HUES64 (cell line): ENCODE data around the gene MRNIP.
A peak's percentile ranks its signal among the peaks of the same experiment; 100 is the strongest.

Source experiments
- H3K27ac ChIP-seq: 2 replicates; pipeline ENCODE4 v1.7.0; 2013; ENCODE audit warnings: low read depth, low read length, inconsistent platforms
- H3K27me3 ChIP-seq: 2 replicates; pipeline ENCODE4 v1.6.1; 2013; ENCODE audit warnings: mild to moderate bottlenecking, low read length; ENCODE audit not compliant: insufficient read depth
- H3K36me3 ChIP-seq: 2 replicates; pipeline ENCODE4 v1.6.1; 2013; ENCODE audit warnings: mild to moderate bottlenecking, low read length; ENCODE audit not compliant: insufficient read depth
- H3K4me1 ChIP-seq: 2 replicates; pipeline ENCODE4 v1.6.1; 2013; ENCODE audit warnings: mild to moderate bottlenecking, low read length, moderate library complexity; ENCODE audit not compliant: insufficient read depth
- H3K4me3 ChIP-seq: 2 replicates; pipeline ENCODE4 v1.5.1; 2013; ENCODE audit warnings: mild to moderate bottlenecking, low read length, moderate library complexity
- H3K9ac ChIP-seq: 2 replicates; pipeline ENCODE4 v1.6.1; 2013; ENCODE audit warnings: mild to moderate bottlenecking, low read depth, low read length
- H3K9me3 ChIP-seq: 2 replicates; pipeline ENCODE4 v1.6.1; 2013; ENCODE audit warnings: low read depth, low read length; ENCODE audit not compliant: insufficient read depth
- WGBS: fragments of 150-250, 120-280 bp; methylation state at CpG from one replicate; pipeline ENCODE4 v1.1.7; 2013; ENCODE audit warnings: missing lambda C conversion rate; 5-methylcytosine and 5-hydroxymethylcytosine counted together

The MRNIP gene

GRCh38 chr5:179834120-179834519, 24.5 kb downstream of the MRNIP start:
- no peak overlapping the region for H3K9ac ChIP-seq
- peaks cover 2% of the 10 kb centered on the region; the same call in 1 of the 2 replicates for H3K9me3 ChIP-seq
- WGBS: 94% methylated on average over 7 of the region's 8 CpGs
- no peaks in the 10 kb centered on the region for H3K27me3 ChIP-seq
- H3K4me3 ChIP-seq: no peak overlapping the region
- H3K36me3 ChIP-seq: peaks cover 86% of the 10 kb centered on the region
- H3K27ac ChIP-seq: no peak overlapping the region
- H3K4me1 ChIP-seq: peaks cover 5% of the 10 kb centered on the region

- WGBS: 92% methylated on average over 3 of the region's 3 CpGs
- Histone ChIP-seq H3K4me3 (no peak overlapping the region), H3K9me3 (peaks cover 2% of the 10 kb centered on the region; the same call in 1 of the 2 replicates), H3K27ac (no peak overlapping the region), H3K4me1 (peaks cover 9% of the 10 kb centered on the region), H3K27me3 (no peaks in the 10 kb centered on the region), H3K36me3 (peaks cover 88% of the 10 kb centered on the region), H3K9ac (no peak overlapping the region)
These were observed 24.9 kb downstream of the MRNIP start for GRCh38 chr5:179833709-179834070.

- peaks cover 11% of the 10 kb centered on the region for H3K4me1 ChIP-seq
- no peak overlapping the region for H3K4me3 ChIP-seq
- 91% methylated on average over 23 of the region's 23 CpGs for WGBS
- peaks cover 86% of the 10 kb centered on the region for H3K36me3 ChIP-seq
- H3K9ac ChIP-seq: no peak overlapping the region
- H3K27me3 ChIP-seq: no peaks in the 10 kb centered on the region
- no peak overlapping the region for H3K27ac ChIP-seq
- peaks cover 2% of the 10 kb centered on the region; the same call in 1 of the 2 replicates for H3K9me3 ChIP-seq
These were observed 25.4 kb downstream of the MRNIP start for GRCh38 chr5:179833056-179833708.

GRCh38 chr5:179832039-179832745, 26.4 kb downstream of the MRNIP start:
- H3K4me3 ChIP-seq: no peak overlapping the region
- H3K27ac ChIP-seq: no peak overlapping the region
- H3K9me3 ChIP-seq: peaks cover 2% of the 10 kb centered on the region; the same call in 1 of the 2 replicates
- 95% methylated on average over 20 of the region's 20 CpGs for WGBS
- H3K4me1 ChIP-seq: peaks cover 19% of the 10 kb centered on the region
- H3K27me3 ChIP-seq: no peaks in the 10 kb centered on the region
- no peak overlapping the region for H3K9ac ChIP-seq
- H3K36me3 ChIP-seq: peaks cover 84% of the 10 kb centered on the region

- Histone ChIP-seq H3K4me1 (peaks cover 21% of the 10 kb centered on the region), H3K36me3 (peaks cover 83% of the 10 kb centered on the region), H3K27me3 (no peaks in the 10 kb centered on the region), H3K4me3 (no peak overlapping the region), H3K9me3 (peaks cover 2% of the 10 kb centered on the region; the same call in 1 of the 2 replicates), H3K9ac (no peak overlapping the region), H3K27ac (no peak overlapping the region)
- WGBS: 95% methylated on average over 7 of the region's 7 CpGs
These were observed 27.7 kb downstream of the MRNIP start for GRCh38 chr5:179830818-179831468.

GRCh38 chr5:179829732-179830435, 28.7 kb downstream of the MRNIP start:
- Histone ChIP-seq H3K4me1 (peaks cover 21% of the 10 kb centered on the region), H3K36me3 (peaks cover 87% of the 10 kb centered on the region)
- 93% methylated on average over 7 of the region's 7 CpGs for WGBS

GRCh38 chr5:179828756-179829421, 29.7 kb downstream of the MRNIP start:
- H3K4me3 ChIP-seq: no peak overlapping the region
- H3K27ac ChIP-seq: peak overlapping the region; percentile 45; the same call in 1 of the 2 replicates
- H3K9me3 ChIP-seq: peaks cover 2% of the 10 kb centered on the region; the same call in 1 of the 2 replicates
- 68% methylated on average over 3 of the region's 3 CpGs for WGBS
- H3K36me3 ChIP-seq: peaks cover 93% of the 10 kb centered on the region
- H3K9ac ChIP-seq: no peak overlapping the region
- H3K4me1 ChIP-seq: peaks cover 21% of the 10 kb centered on the region
- H3K27me3 ChIP-seq: no peaks in the 10 kb centered on the region

More at GRCh38 chr5:179829732-179830435, 28.7 kb downstream of the MRNIP start:
- Histone ChIP-seq H3K27ac (peak overlapping the region; percentile 55; the same call in 1 of the 2 replicates), H3K9me3 (peaks cover 2% of the 10 kb centered on the region; the same call in 1 of the 2 replicates), H3K4me3 (no peak overlapping the region), H3K9ac (no peak overlapping the region), H3K27me3 (no peaks in the 10 kb centered on the region)

GRCh38 chr5:179827680-179828079, 30.9 kb downstream of the MRNIP start:
- Histone ChIP-seq H3K27me3 (no peaks in the 10 kb centered on the region), H3K4me1 (peaks cover 21% of the 10 kb centered on the region), H3K9ac (no peak overlapping the region), H3K4me3 (no peak overlapping the region), H3K36me3 (peaks cover 92% of the 10 kb centered on the region), H3K9me3 (no peaks in the 10 kb centered on the region), H3K27ac (no peak overlapping the region; the same call in 1 of the 2 replicates)
- 77% methylated on average over 9 of the region's 9 CpGs for WGBS

- no peak overlapping the region for H3K27ac ChIP-seq
- H3K27me3 ChIP-seq: no peaks in the 10 kb centered on the region
- H3K36me3 ChIP-seq: peaks cover 75% of the 10 kb centered on the region
- H3K4me1 ChIP-seq: peaks cover 30% of the 10 kb centered on the region
- H3K4me3 ChIP-seq: no peak overlapping the region
- H3K9ac ChIP-seq: no peak overlapping the region
- WGBS: 92% methylated on average over 13 of the region's 13 CpGs
- H3K9me3 ChIP-seq: no peaks in the 10 kb centered on the region
These were observed 32.9 kb downstream of the MRNIP start for GRCh38 chr5:179825655-179826182.

GRCh38 chr5:179824745-179825112, 33.9 kb downstream of the MRNIP start:
- 97% methylated on average over 3 of the region's 3 CpGs for WGBS
- Histone ChIP-seq H3K27me3 (no peaks in the 10 kb centered on the region), H3K4me1 (peaks cover 37% of the 10 kb centered on the region), H3K9me3 (no peaks in the 10 kb centered on the region), H3K9ac (no peak overlapping the region), H3K4me3 (no peak overlapping the region), H3K27ac (no peak overlapping the region), H3K36me3 (peaks cover 67% of the 10 kb centered on the region)
